HCT116 (cell line): ENCODE results near the gene THADA. TPM values are rescaled to one million over a fixed set of nuclear protein-coding genes. Genes with fewer than 3 reads are reported as not detected.

Experiments
- ATAC-seq: fragments of 200-7000 bp; cut with Tn5 transposase; 2 replicates; pipeline ENCODE4 v1.9.1; 2020; ENCODE audit warnings: mild to moderate bottlenecking, moderate library complexity
- BruUV-seq: library from RNA; stranded (reverse); fragments of 400-500 nt; replicated peaks from 2 replicates; lab custom pipeline; 2021; lab: Mats Ljungman, UMichigan
- CTCF ChIA-PET: fragments of 300-600 bp; sonication (Branson Sonifier 250); formaldehyde crosslinking; loops from one replicate; lab custom pipeline; 2021; ENCODE audit warnings: antibody characterized with exemption; lab: Charles Lee
- POLR2A ChIA-PET: fragments of 300-600, 350-600 bp; sonication (Branson Sonifier 250); formaldehyde crosslinking; loops from one replicate; lab custom pipeline; 2021; ENCODE audit warnings: antibody characterized with exemption; lab: Charles Lee
- RAD21 ChIA-PET, 2 experiments: fragments of 300-600 bp; sonication (Branson Sonifier 250); formaldehyde crosslinking; loops; one replicate each; lab custom pipeline; 2023; ENCODE audit warnings: low total read pairs in 2 of 2; ENCODE audit not compliant: uncharacterized antibody in 2 of 2, unreplicated experiment in 2 of 2, low non-redundant PET in 1 of 2; lab: Charles Lee
- DNase-seq: peaks from one replicate; pipeline ENCODE4 v3.0.0-alpha.2; 2010; ENCODE audit warnings: low read depth, low spot score
- H2AFZ ChIP-seq: fragments of 200-600 bp; shearing (Covaris generic), sonication (generic); 2 replicates; pipeline ENCODE4 v1.6.1; 2017; ENCODE audit warnings: low read depth, mixed run types, mixed read lengths, antibody characterized with exemption, low read length; ENCODE audit not compliant: poor library complexity, severe bottlenecking
- H3K27ac ChIP-seq: 2 replicates; pipeline ENCODE4 v1.5.1; 2012; ENCODE audit warnings: low read depth, low read length
- H3K27me3 ChIP-seq: fragments of 200-600 bp; sonication (generic); 2 replicates; pipeline ENCODE4 v1.6.1; 2016; ENCODE audit warnings: mixed run types, low read length, mixed read lengths; ENCODE audit not compliant: insufficient read depth
- H3K36me3 ChIP-seq, 2 experiments: fragments of 200-500 bp in 1 of 2; fragments of 200-600 bp in 1 of 2; sonication (Bioruptor generic) in 1 of 2; sonication (generic) in 1 of 2; 2 replicates each; pipeline versions ENCODE4 v1.5.1 to v1.6.1; 2014 to 2016; ENCODE audit warnings: low read length in 2 of 2, inconsistent platforms in 1 of 2, mixed read lengths in 1 of 2, mixed run types in 1 of 2; ENCODE audit not compliant: insufficient read depth in 2 of 2, control insufficient read depth in 1 of 2
- H3K4me1 ChIP-seq, 2 experiments: fragments of 200-600 bp in 1 of 2; sonication (generic) in 1 of 2; 2 replicates each; pipeline versions ENCODE4 v1.5.1 to v1.6.1; 2012 to 2017; ENCODE audit warnings: low read length in 2 of 2, inconsistent platforms in 1 of 2, mild to moderate bottlenecking in 1 of 2, mixed read lengths in 1 of 2, mixed run types in 1 of 2, moderate library complexity in 1 of 2; ENCODE audit not compliant: insufficient read depth in 2 of 2, control insufficient read depth in 1 of 2
- H3K4me2 ChIP-seq: fragments of 200-600 bp; sonication (generic); 2 replicates; pipeline ENCODE4 v1.6.1; 2017; ENCODE audit warnings: mixed run types, low read length, mixed read lengths
- H3K4me3 ChIP-seq, 2 experiments: fragments of 200-600 bp in 1 of 2; sonication (generic) in 1 of 2; replicated peaks in 1 of 2; 2 replicates each; pipeline ENCODE4 v1.5.1; 2011 to 2016; ENCODE audit warnings: low read length in 2 of 2, control low read depth in 1 of 2, low read depth in 1 of 2, mild to moderate bottlenecking in 1 of 2, mixed read lengths in 1 of 2, mixed run types in 1 of 2
- H3K79me2 ChIP-seq: fragments of 200-600 bp; sonication (generic); 2 replicates; pipeline ENCODE4 v1.6.1; 2017; ENCODE audit warnings: mild to moderate bottlenecking, mixed run types, low read length, moderate library complexity, mixed read lengths; ENCODE audit not compliant: insufficient read depth
- H3K9ac ChIP-seq: fragments of 200-600 bp; sonication (generic); 2 replicates; pipeline ENCODE4 v1.6.1; 2016; ENCODE audit warnings: low read length, mixed read lengths
- H3K9me2 ChIP-seq: fragments of 200-600 bp; sonication (generic), shearing (Covaris generic); 2 replicates; pipeline ENCODE4 v1.6.1; 2017; ENCODE audit warnings: mixed run types, mild to moderate bottlenecking, moderate library complexity; ENCODE audit not compliant: insufficient read depth
- H3K9me3 ChIP-seq, 2 experiments: fragments of 200-500 bp in 1 of 2; fragments of 200-600 bp in 1 of 2; sonication (Bioruptor generic) in 1 of 2; sonication (generic) in 1 of 2; 2 replicates each; pipeline ENCODE4 v1.6.1; 2014 to 2017; ENCODE audit warnings: low read length in 2 of 2, mixed read lengths in 2 of 2, inconsistent platforms in 1 of 2, low read depth in 1 of 2, mild to moderate bottlenecking in 1 of 2, mixed run types in 1 of 2, moderate library complexity in 1 of 2; ENCODE audit not compliant: control insufficient read depth in 1 of 2, insufficient read depth in 1 of 2
- H4K20me1 ChIP-seq: fragments of 200-600 bp; sonication (generic), shearing (Covaris generic); 2 replicates; pipeline ENCODE4 v1.6.1; 2017; ENCODE audit warnings: mixed run types, mild to moderate bottlenecking, moderate library complexity; ENCODE audit not compliant: insufficient read depth
- EGR1 ChIP-seq: IDR thresholded peaks from 2 replicates; pipeline ENCODE4 v1.6.1; 2012; ENCODE audit warnings: low read depth
- EZH2phosphoT487 ChIP-seq: fragments of 200-600 bp; IDR thresholded peaks from 2 replicates; pipeline ENCODE4 v1.6.1; 2018; ENCODE audit warnings: antibody characterized with exemption, borderline replicate concordance
- POLR2AphosphoS5 ChIP-seq: IDR thresholded peaks from 2 replicates; pipeline ENCODE4 v1.6.1; 2011; ENCODE audit warnings: mild to moderate bottlenecking, low read depth, low read length, moderate library complexity
- SIN3A ChIP-seq: IDR thresholded peaks from 2 replicates; pipeline ENCODE4 v1.6.1; 2012; ENCODE audit warnings: low read depth
- ZFX ChIP-seq: fragments of 450-650 bp; IDR thresholded peaks from 2 replicates; pipeline ENCODE4 v1.6.1; 2017
- ZNF274 ChIP-seq: fragments of 200-500 bp; sonication (Bioruptor generic); IDR thresholded peaks from 2 replicates; pipeline ENCODE4 v1.6.1; 2014; ENCODE audit warnings: mild to moderate bottlenecking, low read depth, low read length, inconsistent platforms
- intact Hi-C: fragments of 100-400 bp; cut with micrococcal nuclease; formaldehyde crosslinking; loops from 2 replicates; pipeline ENCODE4 v1.10.0; 2022
- total RNA-seq: library from RNA; stranded (reverse); gene quantifications from one replicate; pipeline ENCODE4 v1.2.1, GENCODE V29; 2021; ENCODE audit not compliant: unreplicated experiment
- TF ChIP-seq, protein P1 (sequence below): IDR thresholded peaks from 2 replicates; pipeline ENCODE4 v1.6.1; 2012
- TF ChIP-seq, protein P2 (sequence below): IDR thresholded peaks from 2 replicates; pipeline ENCODE4 v1.6.1; 2012
- TF ChIP-seq, protein P3 (sequence below): IDR thresholded peaks from 2 replicates; pipeline ENCODE4 v1.6.1; 2011; ENCODE audit warnings: mild to moderate bottlenecking, low read length, moderate library complexity; ENCODE audit not compliant: insufficient replicate concordance; ENCODE audit errors: extremely low read depth

Gene THADA
- total RNA-seq, 1 experiment from 2014 or later = 30.7 TPM

DNA sequence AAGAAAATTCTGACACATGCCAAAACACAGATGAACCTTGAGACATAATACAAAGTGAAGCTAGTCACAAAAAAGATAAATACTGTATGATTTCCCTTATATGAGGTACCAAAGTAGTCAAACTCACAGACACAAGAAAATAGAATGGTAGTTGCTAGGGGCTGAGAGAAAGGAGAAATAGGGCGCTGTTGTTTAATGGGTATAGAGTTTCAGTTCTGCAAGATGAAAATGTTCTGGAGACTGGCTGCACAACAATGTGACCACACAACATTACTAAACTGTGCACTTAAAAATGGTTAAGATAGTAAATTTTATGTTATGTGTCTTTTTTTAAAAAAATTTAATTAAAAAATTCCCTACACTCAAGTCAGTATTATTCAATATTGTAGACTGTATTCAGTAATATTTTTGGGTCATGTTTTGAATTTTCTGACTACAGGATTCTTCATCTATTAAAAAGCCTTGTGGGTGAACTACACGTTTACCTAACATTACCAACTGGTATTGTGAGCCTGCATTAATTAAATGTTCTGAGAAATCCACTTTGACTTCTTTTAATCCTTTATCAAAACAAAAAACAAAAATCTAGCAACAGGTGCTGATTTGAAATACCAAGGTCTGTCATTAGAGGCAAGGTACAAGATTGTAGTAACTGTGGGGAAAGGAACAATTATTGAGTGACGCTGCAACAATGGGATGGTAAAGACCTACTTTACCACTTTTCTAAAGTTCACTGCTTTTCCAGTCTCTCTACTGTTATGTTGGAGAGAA, 228.6 kb downstream of the THADA start:
- Histone ChIP-seq H3K4me1 (peaks cover 0 to 8% of the 10 kb centered on the region in 2 experiments; a peak in 2 of 4 replicates), H3K27me3 (no peaks in the 10 kb centered on the region), H3K4me3 (no peak overlapping the region), H3K4me2 (no peak overlapping the region), H3K36me3 (no peaks in the 10 kb centered on the region), H2AFZ (no peak overlapping the region), H3K9ac (no peak overlapping the region), H3K9me2 (no peaks in the 10 kb centered on the region), H3K27ac (no peak overlapping the region), H3K79me2 (no peaks in the 10 kb centered on the region), H3K9me3 (no peaks in the 10 kb centered on the region), H4K20me1 (no peaks in the 10 kb centered on the region)
- BruUV-seq = no TSS peak
- intact Hi-C loops = no loop called here
- ATAC-seq = no peak
- DNase-seq = no peak
- ChIA-PET POLR2A (no interaction called here), RAD21 (no interaction called here), CTCF (no interaction called here)
- TF ChIP-seq SIN3A = no peak
- no peak for TF ChIP-seq EZH2phosphoT487
- TF ChIP-seq, protein P1, sequence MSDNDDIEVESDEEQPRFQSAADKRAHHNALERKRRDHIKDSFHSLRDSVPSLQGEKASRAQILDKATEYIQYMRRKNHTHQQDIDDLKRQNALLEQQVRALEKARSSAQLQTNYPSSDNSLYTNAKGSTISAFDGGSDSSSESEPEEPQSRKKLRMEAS = no peak
- TF ChIP-seq ZNF274 = no peak
- no peak for TF ChIP-seq EGR1
- TF ChIP-seq, protein P2, sequence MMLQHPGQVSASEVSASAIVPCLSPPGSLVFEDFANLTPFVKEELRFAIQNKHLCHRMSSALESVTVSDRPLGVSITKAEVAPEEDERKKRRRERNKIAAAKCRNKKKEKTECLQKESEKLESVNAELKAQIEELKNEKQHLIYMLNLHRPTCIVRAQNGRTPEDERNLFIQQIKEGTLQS = no peak
- no peak for TF ChIP-seq ZFX
- no peak for TF ChIP-seq POLR2AphosphoS5
- TF ChIP-seq, protein P3, sequence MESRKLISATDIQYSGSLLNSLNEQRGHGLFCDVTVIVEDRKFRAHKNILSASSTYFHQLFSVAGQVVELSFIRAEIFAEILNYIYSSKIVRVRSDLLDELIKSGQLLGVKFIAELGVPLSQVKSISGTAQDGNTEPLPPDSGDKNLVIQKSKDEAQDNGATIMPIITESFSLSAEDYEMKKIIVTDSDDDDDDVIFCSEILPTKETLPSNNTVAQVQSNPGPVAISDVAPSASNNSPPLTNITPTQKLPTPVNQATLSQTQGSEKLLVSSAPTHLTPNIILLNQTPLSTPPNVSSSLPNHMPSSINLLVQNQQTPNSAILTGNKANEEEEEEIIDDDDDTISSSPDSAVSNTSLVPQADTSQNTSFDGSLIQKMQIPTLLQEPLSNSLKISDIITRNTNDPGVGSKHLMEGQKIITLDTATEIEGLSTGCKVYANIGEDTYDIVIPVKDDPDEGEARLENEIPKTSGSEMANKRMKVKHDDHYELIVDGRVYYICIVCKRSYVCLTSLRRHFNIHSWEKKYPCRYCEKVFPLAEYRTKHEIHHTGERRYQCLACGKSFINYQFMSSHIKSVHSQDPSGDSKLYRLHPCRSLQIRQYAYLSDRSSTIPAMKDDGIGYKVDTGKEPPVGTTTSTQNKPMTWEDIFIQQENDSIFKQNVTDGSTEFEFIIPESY = no peak
